GM23338 (cell line): ENCODE measurements around the gene SUPT5H. TPM values are rescaled to one million over a fixed set of nuclear protein-coding genes. Genes with fewer than 3 reads are reported as not detected.

Experiments
- ATAC-seq: fragments of 200-7000 bp; cut with Tn5 transposase; 3 replicates; pipeline ENCODE4 v1.9.1; 2020
- DNase-seq: peaks from one replicate; pipeline ENCODE4 v3.0.0-alpha.2; 2015; ENCODE audit warnings: low spot score
- H2AFZ ChIP-seq: fragments of 200-600 bp; sonication (generic); 2 replicates; pipeline ENCODE4 v1.8.0; 2016; ENCODE audit warnings: antibody characterized with exemption, mild to moderate bottlenecking, moderate library complexity
- H3F3A ChIP-seq: fragments of 200-600 bp; sonication (generic); replicated peaks from 2 replicates; pipeline ENCODE4 v1.8.0; 2017; ENCODE audit warnings: antibody characterized with exemption, mixed run types, low read depth
- H3K27ac ChIP-seq: fragments of 200-600 bp; sonication (generic); 2 replicates; pipeline ENCODE4 v1.6.1; 2016; ENCODE audit warnings: low read depth
- H3K27me3 ChIP-seq: fragments of 200-600 bp; sonication (generic); 2 replicates; pipeline ENCODE4 v1.8.0; 2016; ENCODE audit warnings: mild to moderate bottlenecking, mixed run types, moderate library complexity; ENCODE audit not compliant: insufficient read depth
- H3K36me3 ChIP-seq: fragments of 200-600 bp; sonication (generic); 2 replicates; pipeline ENCODE4 v1.8.0; 2016; ENCODE audit warnings: mild to moderate bottlenecking; ENCODE audit not compliant: insufficient read depth
- H3K4me1 ChIP-seq: fragments of 200-600 bp; sonication (generic); 2 replicates; pipeline ENCODE4 v1.8.0; 2016; ENCODE audit warnings: mild to moderate bottlenecking, moderate library complexity; ENCODE audit not compliant: insufficient read depth
- H3K4me2 ChIP-seq: fragments of 200-600 bp; sonication (generic); 2 replicates; pipeline ENCODE4 v1.7.1; 2017; ENCODE audit warnings: mixed run types
- H3K4me3 ChIP-seq: fragments of 200-600 bp; sonication (generic); 2 replicates; pipeline ENCODE4 v1.6.1; 2016; ENCODE audit warnings: mixed run types
- H3K79me2 ChIP-seq: fragments of 200-600 bp; sonication (generic); replicated peaks from 2 replicates; pipeline ENCODE4 v1.8.0; 2017; ENCODE audit warnings: mild to moderate bottlenecking; ENCODE audit not compliant: insufficient read depth
- H3K9me2 ChIP-seq: fragments of 200-600 bp; sonication (generic); 2 replicates; pipeline ENCODE4 v1.8.0; 2017; ENCODE audit not compliant: insufficient read depth
- H4K20me1 ChIP-seq: fragments of 200-600 bp; sonication (generic); replicated peaks from 2 replicates; pipeline ENCODE4 v1.8.0; 2017; ENCODE audit warnings: mild to moderate bottlenecking; ENCODE audit not compliant: insufficient read depth
- H3K27ac Mint-ChIP-seq: 2 replicates; pipeline ENCODE4 v1.8.0; 2020; ENCODE audit warnings: inconsistent platforms, mild to moderate bottlenecking, moderate library complexity, mixed read lengths
- H3K27me3 Mint-ChIP-seq: 3 replicates; pipeline ENCODE4 v1.8.0; 2022; ENCODE audit warnings: low read depth, mild to moderate bottlenecking, moderate library complexity, mixed read lengths, inconsistent platforms; ENCODE audit not compliant: insufficient read depth, poor library complexity
- H3K36me3 Mint-ChIP-seq: 3 replicates; pipeline ENCODE4 v1.8.0; 2021; ENCODE audit warnings: low read depth, mild to moderate bottlenecking, inconsistent platforms, moderate library complexity, mixed read lengths
- H3K4me1 Mint-ChIP-seq: 3 replicates; pipeline ENCODE4 v1.8.0; 2020; ENCODE audit warnings: mild to moderate bottlenecking, inconsistent platforms, mixed read lengths
- H3K4me3 Mint-ChIP-seq: 3 replicates; pipeline ENCODE4 v1.8.0; 2021; ENCODE audit warnings: moderate library complexity, mild to moderate bottlenecking, inconsistent platforms, mixed read lengths
- H3K9me3 Mint-ChIP-seq: 3 replicates; pipeline ENCODE4 v1.8.0; 2020; ENCODE audit warnings: moderate library complexity, mild to moderate bottlenecking, inconsistent platforms, mixed read lengths
- CREB1 ChIP-seq: fragments of 250-450 bp; sonication (Bioruptor Pico); IDR thresholded peaks from 2 replicates; pipeline ENCODE4 v1.5.0; 2020; ENCODE audit warnings: low read depth, mild to moderate bottlenecking, moderate library complexity
- CTCF ChIP-seq, 2 experiments: fragments of 200-600 bp in 1 of 2; sonication (generic) in 1 of 2; conservative IDR thresholded peaks; 2 replicates each; pipeline versions ENCODE4 v1.5.1 to v1.6.1; 2016 to 2017; ENCODE audit warnings: antibody characterized with exemption in 2 of 2, low read depth in 2 of 2, mild to moderate bottlenecking in 2 of 2, moderate library complexity in 1 of 2
- ETS1 ChIP-seq: IDR thresholded peaks from 2 replicates; pipeline ENCODE4 v1.6.1; 2016; ENCODE audit warnings: antibody characterized with exemption
- EZH2 ChIP-seq: fragments of 200-600 bp; sonication (generic); IDR thresholded peaks from one replicate; pipeline ENCODE4 v1.8.0; 2017; ENCODE audit warnings: antibody characterized with exemption, mild to moderate bottlenecking, low read depth; ENCODE audit not compliant: unreplicated experiment
- EZH2phosphoT487 ChIP-seq: fragments of 200-600 bp; sonication (generic); IDR thresholded peaks from one replicate; pipeline ENCODE4 v1.8.1; 2018; ENCODE audit warnings: antibody characterized with exemption; ENCODE audit not compliant: unreplicated experiment
- JUNB ChIP-seq: IDR thresholded peaks from one replicate; pipeline ENCODE4 v1.6.1; 2016; ENCODE audit warnings: antibody characterized with exemption; ENCODE audit not compliant: unreplicated experiment
- NANOG ChIP-seq: IDR thresholded peaks from 2 replicates; pipeline ENCODE4 v1.6.1; 2016; ENCODE audit warnings: antibody characterized with exemption, borderline replicate concordance
- POLR2AphosphoS5 ChIP-seq: IDR thresholded peaks from 2 replicates; pipeline ENCODE4 v1.6.1; 2016; ENCODE audit warnings: antibody characterized with exemption, low read depth
- REST ChIP-seq: IDR thresholded peaks from one replicate; pipeline ENCODE4 v1.6.1; 2018; ENCODE audit warnings: antibody characterized with exemption; ENCODE audit not compliant: unreplicated experiment
- STAT1 ChIP-seq: IDR thresholded peaks from one replicate; pipeline ENCODE4 v1.6.1; 2016; ENCODE audit warnings: antibody characterized with exemption; ENCODE audit not compliant: unreplicated experiment
- ZNF114 ChIP-seq: fragments of 250-450 bp; sonication (Bioruptor Pico); IDR thresholded peaks from 2 replicates; pipeline ENCODE4 v1.5.0; 2020; ENCODE audit warnings: mild to moderate bottlenecking, moderate library complexity
- ZNF331 ChIP-seq: fragments of 250-450 bp; sonication (Bioruptor Pico); IDR thresholded peaks from 2 replicates; pipeline ENCODE4 v1.5.0; 2020; ENCODE audit warnings: low read depth, mild to moderate bottlenecking, moderate library complexity
- ZNF462 ChIP-seq: fragments of 250-450 bp; sonication (Bioruptor Pico); IDR thresholded peaks from 2 replicates; pipeline ENCODE4 v1.5.0; 2020; ENCODE audit warnings: mild to moderate bottlenecking, moderate library complexity
- polyA plus RNA-seq: library from polyadenylated mRNA; unstranded; fragments of >200 nt; fragmentation: Nextera tagmentation; extraction: Ambion mirVana; gene quantifications from 2 replicates; pipeline ENCODE4 v1.2.1, GENCODE V29; 2016
- total RNA-seq: library from RNA; depleted of rRNA; stranded (reverse); fragments of >200 nt; shearing (Covaris generic); gene quantifications from 2 replicates; pipeline ENCODE4 v1.2.3, GENCODE V29; 2014

SUPT5H gene
- total and polyA plus RNA-seq, 2 experiments from 2014 or later = 108 to 150 TPM

- peak within 1 kb of the TSS; percentile 98 for H3K27ac ChIP-seq
- no peaks in the 10 kb centered on the region for H3K27me3 ChIP-seq
- TF ChIP-seq ZNF462 (CRISPR knock-in tag) (no peak), NANOG (no peak), ETS1 (no peak; the same call in 1 of the 2 replicates), REST (peak; percentile 12), POLR2AphosphoS5 (peak; percentile 85), EZH2phosphoT487 (no peak), JUNB (no peak), ZNF114 (CRISPR knock-in tag) (no peak), ZNF331 (CRISPR knock-in tag) (no peak), STAT1 (no peak), CTCF (conservative IDR thresholded peaks at IDR 0.05; ENCODE audit: low read depth in 2 of 2) (no peak; a peak in 1 of 4 replicates), EZH2 (no peak), CREB1 (peak; percentile 90)
- peaks cover 23% of the 10 kb centered on the region for H3F3A ChIP-seq
- Mint-ChIP-seq H3K4me1 (peaks cover 18% of the 10 kb centered on the region), H3K4me3 (peak within 1 kb of the TSS; percentile 96), H3K9me3 (no peaks in the 10 kb centered on the region), H3K27ac (peak within 1 kb of the TSS; percentile 98), H3K36me3 (peaks cover 51% of the 10 kb centered on the region), H3K27me3 (peaks cover 10% of the 10 kb centered on the region)
- peaks cover 26% of the 10 kb centered on the region for H3K79me2 ChIP-seq
- peak within 1 kb of the TSS; percentile 100 for H3K4me2 ChIP-seq
- peak within 1 kb of the TSS; percentile 44; the same call in 1 of the 2 replicates for H2AFZ ChIP-seq
- DNase-seq = peak; percentile 100
- peak; percentile 92 for ATAC-seq
- peak within 1 kb of the TSS; percentile 98 for H3K4me3 ChIP-seq
- peaks cover 12% of the 10 kb centered on the region for H3K4me1 ChIP-seq
- no peaks in the 10 kb centered on the region for H3K9me2 ChIP-seq
- H3K36me3 ChIP-seq = peaks cover 12% of the 10 kb centered on the region; the same call in 1 of the 2 replicates
- H4K20me1 ChIP-seq = peaks cover 5% of the 10 kb centered on the region
Measured at GRCh38 chr19:39480337-39481228, 35.2 kb downstream of the SUPT5H start, which contains the start of gene TIMM50. Gene TIMM50 (plus strand): TSS chr19:39480838. CDS start chr19:39480854, 16 bp downstream.
